NCI-H1092 (cell line): ENCODE data around the gene RHOH.
"Not testable (repeated sequence)": the region's sequence is repeated elsewhere in the genome, so short reads cannot be mapped to it uniquely, and the experiment has no call there.

Experiments used
- DNase-seq: peaks from one replicate; lab custom pipeline; 2025; lab: John Stamatoyannopoulos, UW

The RHOH gene

GRCh38 chr4:40262077-40262528 lies 65.3 kb downstream of the RHOH start:
- DNase-seq = no peak

- DNase-seq = no peak
These were observed 66.0 kb downstream of the RHOH start for GRCh38 chr4:40262861-40263260.

GRCh38 chr4:40264497-40264896 lies 67.7 kb downstream of the RHOH start:
- no peak for DNase-seq

GRCh38 chr4:40264995-40265909 lies 68.4 kb downstream of the RHOH start:
- no peak for DNase-seq

- no peak for DNase-seq
These were observed 69.1 kb downstream of the RHOH start for GRCh38 chr4:40265910-40266274.

- no peak for DNase-seq
These were observed 72.3 kb downstream of the RHOH start for GRCh38 chr4:40269133-40269532.

GRCh38 chr4:40270609-40271008 lies 73.8 kb downstream of the RHOH start:
- DNase-seq = no peak

GRCh38 chr4:40275065-40275730 lies 78.4 kb downstream of the RHOH start:
- no peak for DNase-seq

GRCh38 chr4:40276546-40276945 lies 79.7 kb downstream of the RHOH start:
- no peak for DNase-seq

- DNase-seq = no peak
These were observed 83.8 kb downstream of the RHOH start for GRCh38 chr4:40280586-40280985.

- DNase-seq = no peak
These were observed 84.3 kb downstream of the RHOH start for GRCh38 chr4:40281099-40281498.

GRCh38 chr4:40281913-40282312 lies 85.1 kb downstream of the RHOH start:
- DNase-seq = no peak

- not testable (repeated sequence) for DNase-seq
These were observed 86.0 kb downstream of the RHOH start for GRCh38 chr4:40282857-40283256.

GRCh38 chr4:40283413-40283812 lies 86.6 kb downstream of the RHOH start:
- DNase-seq = no peak

- DNase-seq = no peak
These were observed 87.1 kb downstream of the RHOH start for GRCh38 chr4:40283968-40284367.

GRCh38 chr4:40285692-40286091 lies 88.9 kb downstream of the RHOH start:
- DNase-seq = no peak

GRCh38 chr4:40288566-40288965 lies 91.7 kb downstream of the RHOH start:
- no peak for DNase-seq

- no peak for DNase-seq
These were observed 92.7 kb downstream of the RHOH start for GRCh38 chr4:40289366-40290188.

- not testable (repeated sequence) for DNase-seq
These were observed 93.9 kb downstream of the RHOH start for GRCh38 chr4:40290611-40291186.

- no peak for DNase-seq
These were observed 95.5 kb downstream of the RHOH start for GRCh38 chr4:40292313-40292759.

- no peak for DNase-seq
These were observed 97.5 kb downstream of the RHOH start for GRCh38 chr4:40294339-40294738.

GRCh38 chr4:40295030-40295429 lies 98.2 kb downstream of the RHOH start:
- DNase-seq = not testable (repeated sequence)
